SU-DHL-6 (cell line): ENCODE measurements around the gene CNKSR3.

Experiments used
- H2AFZ ChIP-seq: fragments of 200-600 bp; sonication (generic); 2 replicates; pipeline ENCODE4 v1.6.1; 2014; ENCODE audit warnings: low read depth, mild to moderate bottlenecking, moderate library complexity, mixed read lengths, antibody characterized with exemption, low read length; ENCODE audit not compliant: severe bottlenecking
- H3F3A ChIP-seq: fragments of 200-600 bp; shearing (Covaris generic); 2 replicates; pipeline ENCODE4 v1.6.0; 2016; ENCODE audit warnings: antibody characterized with exemption, mild to moderate bottlenecking; ENCODE audit not compliant: insufficient read depth
- H3K27ac ChIP-seq: fragments of 200-600 bp; sonication (generic); 2 replicates; pipeline ENCODE4 v1.5.1; 2016; ENCODE audit warnings: low read depth, mild to moderate bottlenecking, low read length, moderate library complexity, mixed read lengths
- H3K27me3 ChIP-seq: fragments of 200-600 bp; sonication (generic), shearing (Covaris generic); 2 replicates; pipeline ENCODE4 v1.6.0; 2014; ENCODE audit warnings: mild to moderate bottlenecking, low read length
- H3K36me3 ChIP-seq: fragments of 200-600 bp; sonication (generic); 2 replicates; pipeline ENCODE4 v1.6.1; 2014; ENCODE audit warnings: mild to moderate bottlenecking, low read length, mixed read lengths
- H3K4me2 ChIP-seq: fragments of 300-600, 200-600 bp; shearing (Covaris generic), sonication (generic); 2 replicates; pipeline ENCODE4 v1.6.0; 2014; ENCODE audit warnings: low read length, low read depth, mild to moderate bottlenecking; ENCODE audit not compliant: poor library complexity, severe bottlenecking
- H3K4me3 ChIP-seq: fragments of 200-600 bp; sonication (generic); 2 replicates; pipeline ENCODE4 v1.5.1; 2014; ENCODE audit warnings: antibody characterized with exemption, low read length, mild to moderate bottlenecking, mixed read lengths; ENCODE audit not compliant: insufficient read depth, poor library complexity, severe bottlenecking
- H3K79me2 ChIP-seq: fragments of 200-600 bp; sonication (generic); 2 replicates; pipeline ENCODE4 v1.6.1; 2014; ENCODE audit warnings: mild to moderate bottlenecking, low read length, moderate library complexity; ENCODE audit not compliant: insufficient read depth
- H3K9ac ChIP-seq: fragments of 200-600 bp; sonication (generic); 2 replicates; pipeline ENCODE4 v1.7.0; 2014; ENCODE audit warnings: mild to moderate bottlenecking, low read length
- H3K9me2 ChIP-seq: fragments of 200-600 bp; sonication (generic); replicated peaks from 2 replicates; pipeline ENCODE4 v1.6.1; 2014; ENCODE audit warnings: low read length; ENCODE audit not compliant: insufficient read depth
- H3K9me3 ChIP-seq: fragments of 200-600 bp; sonication (generic); 2 replicates; pipeline ENCODE4 v1.6.1; 2014; ENCODE audit warnings: low read length, mixed read lengths; ENCODE audit not compliant: insufficient read depth
- H4K20me1 ChIP-seq: fragments of 200-600 bp; sonication (generic); 2 replicates; pipeline ENCODE4 v1.6.1; 2014; ENCODE audit warnings: low read depth, mild to moderate bottlenecking, antibody characterized with exemption, low read length, moderate library complexity, mixed read lengths
- EZH2phosphoT487 ChIP-seq: fragments of 200-600 bp; sonication (generic), shearing (Covaris generic); conservative IDR thresholded peaks from 2 replicates; pipeline ENCODE4 v1.6.1; 2018; ENCODE audit warnings: mild to moderate bottlenecking, antibody characterized with exemption, low read length, moderate library complexity, mixed read lengths
- TF ChIP-seq, protein P1 (sequence below): fragments of 200-600 bp; sonication (generic); IDR thresholded peaks from one replicate; pipeline ENCODE4 v1.5.1; 2017; ENCODE audit warnings: antibody characterized with exemption, mild to moderate bottlenecking, low read length, moderate library complexity; ENCODE audit not compliant: insufficient read depth, poor library complexity, severe bottlenecking

The CNKSR3 gene

DNA sequence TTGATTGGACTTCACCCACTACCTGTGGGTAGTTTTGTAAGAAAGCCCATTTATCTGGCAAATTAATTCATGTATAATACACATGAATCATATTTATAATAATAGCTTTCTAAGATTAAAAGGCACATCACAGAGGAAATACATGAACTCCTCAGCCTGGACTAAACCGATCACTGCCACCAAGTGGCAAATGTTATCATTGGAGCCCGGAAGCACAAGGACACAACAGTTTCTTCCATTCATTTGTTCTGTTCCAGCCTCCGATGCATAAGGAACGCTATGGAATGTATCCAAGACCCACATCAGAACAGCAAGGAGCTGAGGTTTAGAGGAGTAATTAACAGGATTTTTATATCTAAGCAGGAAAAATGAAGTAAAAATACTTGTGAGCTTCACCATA, 139.9 kb downstream of the CNKSR3 start:
- no peak for TF ChIP-seq EZH2phosphoT487
- TF ChIP-seq, protein P1, sequence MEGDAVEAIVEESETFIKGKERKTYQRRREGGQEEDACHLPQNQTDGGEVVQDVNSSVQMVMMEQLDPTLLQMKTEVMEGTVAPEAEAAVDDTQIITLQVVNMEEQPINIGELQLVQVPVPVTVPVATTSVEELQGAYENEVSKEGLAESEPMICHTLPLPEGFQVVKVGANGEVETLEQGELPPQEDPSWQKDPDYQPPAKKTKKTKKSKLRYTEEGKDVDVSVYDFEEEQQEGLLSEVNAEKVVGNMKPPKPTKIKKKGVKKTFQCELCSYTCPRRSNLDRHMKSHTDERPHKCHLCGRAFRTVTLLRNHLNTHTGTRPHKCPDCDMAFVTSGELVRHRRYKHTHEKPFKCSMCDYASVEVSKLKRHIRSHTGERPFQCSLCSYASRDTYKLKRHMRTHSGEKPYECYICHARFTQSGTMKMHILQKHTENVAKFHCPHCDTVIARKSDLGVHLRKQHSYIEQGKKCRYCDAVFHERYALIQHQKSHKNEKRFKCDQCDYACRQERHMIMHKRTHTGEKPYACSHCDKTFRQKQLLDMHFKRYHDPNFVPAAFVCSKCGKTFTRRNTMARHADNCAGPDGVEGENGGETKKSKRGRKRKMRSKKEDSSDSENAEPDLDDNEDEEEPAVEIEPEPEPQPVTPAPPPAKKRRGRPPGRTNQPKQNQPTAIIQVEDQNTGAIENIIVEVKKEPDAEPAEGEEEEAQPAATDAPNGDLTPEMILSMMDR = peak; percentile 24
- no peaks in the 10 kb centered on the region for H3K36me3 ChIP-seq
- H3K9me2 ChIP-seq = no peaks in the 10 kb centered on the region
- no peak overlapping the region for H3K4me2 ChIP-seq
- no peak overlapping the region for H3K27ac ChIP-seq
- H2AFZ ChIP-seq = no peak overlapping the region
- no peaks in the 10 kb centered on the region for H3K9me3 ChIP-seq
- no peak overlapping the region for H3K9ac ChIP-seq
- H4K20me1 ChIP-seq = no peaks in the 10 kb centered on the region
- no peaks in the 10 kb centered on the region for H3K27me3 ChIP-seq
- no peak overlapping the region for H3K4me3 ChIP-seq
- no peaks in the 10 kb centered on the region for H3K79me2 ChIP-seq
- no peaks in the 10 kb centered on the region for H3F3A ChIP-seq

- Histone ChIP-seq H2AFZ (no peak overlapping the region), H3F3A (no peaks in the 10 kb centered on the region), H3K9ac (no peak overlapping the region), H3K4me3 (no peak overlapping the region), H3K4me2 (no peak overlapping the region), H3K9me3 (no peaks in the 10 kb centered on the region), H3K27ac (no peak overlapping the region), H3K9me2 (no peaks in the 10 kb centered on the region), H3K27me3 (no peaks in the 10 kb centered on the region), H4K20me1 (no peaks in the 10 kb centered on the region), H3K36me3 (no peaks in the 10 kb centered on the region), H3K79me2 (no peaks in the 10 kb centered on the region)
- no peak for TF ChIP-seq EZH2phosphoT487
- TF ChIP-seq, protein P1 = no peak
Measured at GRCh38 chr6:154367839-154368695, 142.4 kb downstream of the CNKSR3 start.

DNA sequence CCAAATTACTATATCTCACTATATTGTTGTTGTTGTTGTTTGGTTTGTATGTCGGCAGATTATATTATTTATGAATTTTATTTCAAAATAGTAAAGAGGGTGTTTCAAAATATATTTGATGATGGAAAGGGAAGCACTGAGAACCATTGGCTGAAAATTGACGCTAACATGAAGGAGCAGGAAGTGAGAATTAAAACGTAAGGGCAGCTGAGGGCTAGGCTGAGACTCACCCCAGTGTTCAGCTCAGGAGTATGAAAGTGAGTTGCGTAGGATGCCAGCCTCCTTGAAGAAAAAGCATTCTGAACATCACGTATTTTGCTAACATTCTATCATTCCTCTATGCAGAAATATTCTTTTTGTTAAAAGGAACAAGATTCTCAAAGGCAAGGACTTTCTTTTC, 143.1 kb downstream of the CNKSR3 start:
- no peak overlapping the region for H3K4me2 ChIP-seq

More for the DNA sequence above, 143.1 kb downstream of the CNKSR3 start:
- Histone ChIP-seq H3K27me3 (no peaks in the 10 kb centered on the region), H3K27ac (no peak overlapping the region), H2AFZ (no peak overlapping the region), H3K36me3 (no peaks in the 10 kb centered on the region), H3K9me3 (no peaks in the 10 kb centered on the region), H3K9ac (no peak overlapping the region), H3K9me2 (no peaks in the 10 kb centered on the region), H3F3A (no peaks in the 10 kb centered on the region), H4K20me1 (no peaks in the 10 kb centered on the region), H3K79me2 (no peaks in the 10 kb centered on the region), H3K4me3 (no peak overlapping the region)
- TF ChIP-seq, protein P1 = no peak
- TF ChIP-seq EZH2phosphoT487 = no peak
